A549 treated with DMSO at 1 μM for 4 hours (cell line): ENCODE data around the gene SEC16B. TPM values are rescaled to one million over a fixed set of nuclear protein-coding genes. Genes with fewer than 3 reads are reported as not detected.

Experiments
- total RNA-seq: library from RNA; stranded (reverse); fragments of 200-300 nt; extraction: Qiagen RNA extraction; gene quantifications from 5 replicates; pipeline ENCODE4 v1.2.3, GENCODE V29; 2022; ENCODE audit warnings: low read depth

Gene SEC16B
- 0.52 to 0.95 TPM (median 0.77 TPM) in 5 replicates for total RNA-seq

GRCh38 chr1:177969825-177970371 lies at the start of gene SEC16B:
SEC16B (minus strand) TSS chr1:177970058; CDS start chr1:177967981, 2,077 bp downstream.

Other genes with a start within 250 kb of the SEC16B start
- gene RASAL2, start 124.0 kb upstream of the SEC16B start, total RNA-seq = 19.2 to 25.4 TPM (median 21.6 TPM) in 5 replicates